ENCODE data around the gene ATXN1. TPM values are rescaled to one million over a fixed set of nuclear protein-coding genes. Genes with fewer than 3 reads are reported as not detected.

ATXN1 gene
- polyA plus RNA-seq, 1 donor (not counting 4 experiments of a cell fraction or from before 2014, with no cell fraction given), result 9.7 TPM

DNA sequence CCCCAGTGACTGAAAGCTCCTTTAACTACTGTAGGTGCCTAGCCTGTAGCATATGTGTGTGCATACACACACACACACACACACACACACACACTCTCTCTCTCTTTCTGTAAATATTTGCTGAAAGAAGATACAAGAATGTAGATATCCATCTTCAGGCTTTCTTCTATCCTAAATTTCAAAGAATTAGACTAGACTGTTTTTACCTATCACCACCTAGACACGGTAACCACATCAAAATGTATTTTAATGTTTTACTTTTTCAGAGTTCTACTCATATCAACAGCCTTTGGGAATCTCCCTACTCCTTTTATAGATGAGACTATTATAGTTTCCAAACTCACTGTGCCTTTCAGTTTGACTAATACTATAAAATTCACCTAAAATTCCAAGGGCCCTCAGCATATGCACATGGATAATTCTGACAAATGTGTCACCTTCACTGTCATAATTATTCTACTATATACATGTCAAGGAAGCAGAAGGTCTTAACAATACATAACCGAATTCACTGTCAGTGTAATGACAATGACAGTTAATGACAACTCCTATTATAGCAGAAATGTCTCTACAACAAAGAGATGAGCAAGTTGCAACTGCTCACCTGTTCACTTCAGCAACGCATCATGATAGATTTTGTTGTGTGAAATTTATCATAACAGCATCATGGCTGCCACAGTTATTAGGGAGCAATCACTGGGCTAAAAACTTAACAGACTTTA lies 286.3 kb downstream of the ATXN1 start:
- DNase-seq (ENCODE audit: low read depth, low spot score) (no peak), FAIRE-seq (no peak)
- H3K9me1 ChIP-seq (ENCODE audit: control insufficient read depth, extremely low read depth, insufficient read depth, low read length), result no peaks in the 10 kb centered on the region
- H3K27me3 ChIP-seq (ENCODE audit: control insufficient read depth, extremely low read depth, insufficient read depth, low read length), result no peaks in the 10 kb centered on the region
- dilution Hi-C loops (cut with MboI; ENCODE audit: extremely low pct_ligation_motif_present, low sequenced_read_pairs), result no loop called here
- H3K4me3 ChIP-seq (ENCODE audit: control insufficient read depth in 2 of 3, extremely low read depth in 1 of 3, insufficient read depth in 2 of 3, low read depth in 1 of 3, low read length in 3 of 3), result no peak overlapping the region
- no peak overlapping the region for H3K27ac ChIP-seq (ENCODE audit: control insufficient read depth, insufficient read depth, low read length)
- no peaks in the 10 kb centered on the region for H3K36me3 ChIP-seq (ENCODE audit: control insufficient read depth in 2 of 2, extremely low read depth in 1 of 2, insufficient read depth in 2 of 2, low read length in 2 of 2)
- H2AFZ ChIP-seq (ENCODE audit: control insufficient read depth, low read length), result no peak overlapping the region
- H3K4me2 ChIP-seq (ENCODE audit: control insufficient read depth, extremely low read depth, insufficient read depth, low read depth, low read length), result no peak overlapping the region
- no peaks in the 10 kb centered on the region for H3K79me2 ChIP-seq (ENCODE audit: control insufficient read depth, insufficient read depth, low read length)
- H3K9me3 ChIP-seq (ENCODE audit: control insufficient read depth, low read depth, low read length), result no peaks in the 10 kb centered on the region
- no peak overlapping the region for H3K9ac ChIP-seq (ENCODE audit: control insufficient read depth, extremely low read depth, insufficient read depth, low read length)
- H4K20me1 ChIP-seq (ENCODE audit: control insufficient read depth, extremely low read depth, insufficient read depth, low read length), result no peaks in the 10 kb centered on the region
- no peaks in the 10 kb centered on the region for H3K4me1 ChIP-seq (ENCODE audit: control insufficient read depth, extremely low read depth, insufficient read depth, low read length)
- TF ChIP-seq, protein P1, sequence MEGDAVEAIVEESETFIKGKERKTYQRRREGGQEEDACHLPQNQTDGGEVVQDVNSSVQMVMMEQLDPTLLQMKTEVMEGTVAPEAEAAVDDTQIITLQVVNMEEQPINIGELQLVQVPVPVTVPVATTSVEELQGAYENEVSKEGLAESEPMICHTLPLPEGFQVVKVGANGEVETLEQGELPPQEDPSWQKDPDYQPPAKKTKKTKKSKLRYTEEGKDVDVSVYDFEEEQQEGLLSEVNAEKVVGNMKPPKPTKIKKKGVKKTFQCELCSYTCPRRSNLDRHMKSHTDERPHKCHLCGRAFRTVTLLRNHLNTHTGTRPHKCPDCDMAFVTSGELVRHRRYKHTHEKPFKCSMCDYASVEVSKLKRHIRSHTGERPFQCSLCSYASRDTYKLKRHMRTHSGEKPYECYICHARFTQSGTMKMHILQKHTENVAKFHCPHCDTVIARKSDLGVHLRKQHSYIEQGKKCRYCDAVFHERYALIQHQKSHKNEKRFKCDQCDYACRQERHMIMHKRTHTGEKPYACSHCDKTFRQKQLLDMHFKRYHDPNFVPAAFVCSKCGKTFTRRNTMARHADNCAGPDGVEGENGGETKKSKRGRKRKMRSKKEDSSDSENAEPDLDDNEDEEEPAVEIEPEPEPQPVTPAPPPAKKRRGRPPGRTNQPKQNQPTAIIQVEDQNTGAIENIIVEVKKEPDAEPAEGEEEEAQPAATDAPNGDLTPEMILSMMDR (optimal IDR thresholded peaks at IDR 0.05 in 1 of 3, IDR thresholded peaks at IDR 0.05 in 1 of 3, conservative IDR thresholded peaks at IDR 0.05 in 1 of 3; ENCODE audit: extremely low read depth in 1 of 3, insufficient read depth in 2 of 3, low read length in 3 of 3), result no peak
- no peak for TF ChIP-seq EZH2 (IDR thresholded peaks at IDR 0.05; ENCODE audit: low read length)

DNA sequence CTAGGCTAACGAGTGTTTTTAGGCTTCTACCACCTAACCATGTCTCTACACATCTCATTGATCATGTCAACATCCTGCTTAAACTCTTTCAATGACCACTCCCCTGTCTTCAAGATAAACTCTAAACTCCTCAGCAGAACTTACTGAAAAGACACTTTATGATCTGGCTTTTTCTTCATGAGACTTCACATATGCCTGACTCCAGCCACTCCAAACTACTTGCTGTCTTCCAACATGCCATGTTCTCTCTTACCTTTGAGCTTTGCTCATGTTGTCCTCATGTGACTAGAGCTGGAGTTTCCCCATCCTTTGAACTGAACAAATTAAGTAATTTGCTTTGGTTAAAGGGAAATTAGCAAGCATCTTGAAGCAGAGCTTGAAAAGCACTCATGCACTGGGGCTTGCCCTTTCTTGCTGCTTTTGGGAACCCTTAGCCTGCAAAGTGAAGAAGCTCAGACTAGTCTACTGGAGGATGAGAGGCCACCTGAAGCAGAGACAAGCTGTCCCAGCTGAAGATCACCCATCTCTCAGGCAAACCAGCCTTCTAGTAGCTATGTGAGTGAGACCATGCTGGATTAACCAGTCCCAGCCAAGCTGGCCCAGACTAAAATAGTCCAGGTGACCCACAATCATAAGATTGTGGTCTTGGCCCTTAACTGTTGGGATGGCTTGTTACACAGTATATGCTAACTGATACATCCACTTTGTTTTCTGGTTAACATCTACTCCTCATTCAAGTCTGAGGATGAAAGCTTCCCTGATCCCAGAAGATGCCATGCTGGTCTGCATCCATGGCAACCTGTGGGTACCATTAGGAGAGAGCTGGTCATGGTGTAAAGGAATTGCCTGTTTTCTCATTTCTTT lies 287.1 kb downstream of the ATXN1 start:
- H4K20me1 ChIP-seq (ENCODE audit: control insufficient read depth, extremely low read depth, insufficient read depth, low read length), result no peaks in the 10 kb centered on the region
- no peak for TF ChIP-seq EZH2 (IDR thresholded peaks at IDR 0.05; ENCODE audit: low read length)
- TF ChIP-seq, protein P1 (optimal IDR thresholded peaks at IDR 0.05 in 1 of 3, IDR thresholded peaks at IDR 0.05 in 1 of 3, conservative IDR thresholded peaks at IDR 0.05 in 1 of 3; ENCODE audit: extremely low read depth in 1 of 3, insufficient read depth in 2 of 3, low read length in 3 of 3), result no peak
- FAIRE-seq (no peak), DNase-seq (ENCODE audit: low read depth, low spot score) (no peak)
- dilution Hi-C loops (cut with MboI; ENCODE audit: extremely low pct_ligation_motif_present, low sequenced_read_pairs), result no loop called here
- no peaks in the 10 kb centered on the region for H3K27me3 ChIP-seq (ENCODE audit: control insufficient read depth, extremely low read depth, insufficient read depth, low read length)
- H3K4me3 ChIP-seq (ENCODE audit: control insufficient read depth in 2 of 3, extremely low read depth in 1 of 3, insufficient read depth in 2 of 3, low read depth in 1 of 3, low read length in 3 of 3), result no peak overlapping the region
- no peaks in the 10 kb centered on the region for H3K9me1 ChIP-seq (ENCODE audit: control insufficient read depth, extremely low read depth, insufficient read depth, low read length)
- H3K9ac ChIP-seq (ENCODE audit: control insufficient read depth, extremely low read depth, insufficient read depth, low read length), result no peak overlapping the region
- H3K9me3 ChIP-seq (ENCODE audit: control insufficient read depth, low read depth, low read length), result no peaks in the 10 kb centered on the region
- H2AFZ ChIP-seq (ENCODE audit: control insufficient read depth, low read length), result no peak overlapping the region
- H3K36me3 ChIP-seq (ENCODE audit: control insufficient read depth in 2 of 2, extremely low read depth in 1 of 2, insufficient read depth in 2 of 2, low read length in 2 of 2), result no peaks in the 10 kb centered on the region
- no peak overlapping the region for H3K4me2 ChIP-seq (ENCODE audit: control insufficient read depth, extremely low read depth, insufficient read depth, low read depth, low read length)
- no peaks in the 10 kb centered on the region for H3K4me1 ChIP-seq (ENCODE audit: control insufficient read depth, extremely low read depth, insufficient read depth, low read length)
- no peaks in the 10 kb centered on the region for H3K79me2 ChIP-seq (ENCODE audit: control insufficient read depth, insufficient read depth, low read length)
- no peak overlapping the region for H3K27ac ChIP-seq (ENCODE audit: control insufficient read depth, insufficient read depth, low read length)

All from keratinocyte (primary cell).